ENCODE results near the gene CGREF1. TPM values are rescaled to one million over a fixed set of nuclear protein-coding genes. Genes with fewer than 3 reads are reported as not detected.
"Not testable (repeated sequence)": the region's sequence is repeated elsewhere in the genome, so short reads cannot be mapped to it uniquely, and the experiment has no call there.

Gene CGREF1
- total RNA-seq, 4 donors from 2014 or later: 2.3 to 22.9 (median 9.7) TPM

DNA sequence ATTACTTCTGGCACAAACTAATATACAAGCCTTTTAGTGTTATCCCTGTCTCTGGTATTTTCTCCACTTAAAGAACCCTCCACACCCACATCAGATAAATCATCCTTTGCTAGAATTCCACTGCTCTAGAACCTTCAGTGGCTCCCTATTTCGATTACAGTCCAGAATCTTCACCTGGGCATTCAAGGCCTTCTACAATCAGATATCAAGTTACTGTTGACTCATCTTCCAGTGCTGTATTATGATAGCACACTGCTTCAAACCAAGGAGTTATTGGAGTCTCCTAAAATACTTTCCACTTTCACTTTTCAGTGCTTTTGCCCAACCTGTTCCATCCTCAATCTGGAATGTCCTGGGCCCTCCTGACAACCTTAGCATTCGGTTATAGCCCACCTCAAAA lies 3.4 kb downstream of the CGREF1 start:
- Histone ChIP-seq H3K4me3 (no peak overlapping the region), H3K4me1 (peaks cover 0 to 7% of the 10 kb centered on the region in 2 donors), H3K27ac (no peak overlapping the region), H3K9me3 (no peaks in the 10 kb centered on the region), H3K27me3 (no peaks in the 10 kb centered on the region), H3K36me3 (no peaks in the 10 kb centered on the region)
- intact Hi-C loops (cut with DNase I; ENCODE audit: low total_unique reads): no loop called here
- TF ChIP-seq CTCF (IDR thresholded peaks at IDR 0.05) (no peak), POLR2A (IDR thresholded peaks at IDR 0.05) (no peak)
- no peak for DNase-seq

DNA sequence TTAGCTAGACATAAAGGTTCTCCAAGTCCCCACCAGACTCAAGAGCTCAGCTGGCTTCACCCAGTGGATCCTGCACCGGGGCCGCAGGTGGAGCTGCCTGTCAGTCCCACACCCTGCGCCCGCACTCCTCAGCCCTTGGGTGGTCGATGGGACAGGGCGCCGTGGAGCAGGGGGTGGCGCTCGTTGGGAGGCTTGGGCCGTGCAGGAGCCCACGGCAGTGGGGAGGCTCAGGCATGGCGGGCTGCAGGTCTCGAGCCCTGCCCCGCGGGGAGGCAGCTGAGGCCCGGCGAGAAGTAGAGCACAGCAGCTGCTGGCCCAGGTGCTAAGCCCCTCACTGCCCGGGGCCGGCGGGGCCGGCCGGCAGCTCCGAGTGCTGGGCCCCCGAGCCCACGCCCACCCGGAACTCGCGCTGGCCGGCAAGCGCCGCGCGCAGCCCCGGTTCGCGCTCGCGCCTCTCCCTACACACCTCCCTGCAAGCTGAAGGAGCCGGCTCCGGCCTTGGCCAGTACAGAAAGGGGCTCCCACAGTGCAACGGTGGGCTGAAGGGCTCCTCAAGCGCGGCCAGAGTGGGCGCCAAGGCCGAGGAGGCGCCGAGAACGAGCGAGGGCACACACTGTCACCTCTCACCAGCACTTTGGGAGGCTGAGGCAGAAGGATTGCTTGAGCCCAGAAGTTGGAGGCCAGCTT lies 7.4 kb downstream of the CGREF1 start:
- H3K36me3 ChIP-seq; H3K27ac ChIP-seq; H3K4me1 ChIP-seq; intact Hi-C loops (cut with DNase I; ENCODE audit: low total_unique reads); DNase-seq; H3K4me3 ChIP-seq; H3K9me3 ChIP-seq; H3K27me3 ChIP-seq: not testable (repeated sequence)

- H3K27me3 ChIP-seq; intact Hi-C loops (cut with DNase I; ENCODE audit: low total_unique reads); H3K4me3 ChIP-seq; H3K4me1 ChIP-seq; H3K9me3 ChIP-seq; H3K27ac ChIP-seq; H3K36me3 ChIP-seq; DNase-seq: not testable (repeated sequence)
These were observed 8.2 kb downstream of the CGREF1 start for GRCh38 chr2:27110603-27111352.

GRCh38 chr2:27109083-27109482 lies 9.8 kb downstream of the CGREF1 start:
- Histone ChIP-seq H3K4me3 (no peak overlapping the region), H3K4me1 (no peaks in the 10 kb centered on the region), H3K9me3 (no peaks in the 10 kb centered on the region), H3K27ac (no peak overlapping the region), H3K27me3 (no peaks in the 10 kb centered on the region), H3K36me3 (no peaks in the 10 kb centered on the region)
- DNase-seq: no peak
- TF ChIP-seq POLR2A (IDR thresholded peaks at IDR 0.05): no peak
- no peak for TF ChIP-seq CTCF (IDR thresholded peaks at IDR 0.05)
- intact Hi-C loops (cut with DNase I; ENCODE audit: low total_unique reads): loop anchor here (10.0 kb wide), 1 partner anchor 176 kb away; the partner anchor contains the start of gene TRIM54

DNA sequence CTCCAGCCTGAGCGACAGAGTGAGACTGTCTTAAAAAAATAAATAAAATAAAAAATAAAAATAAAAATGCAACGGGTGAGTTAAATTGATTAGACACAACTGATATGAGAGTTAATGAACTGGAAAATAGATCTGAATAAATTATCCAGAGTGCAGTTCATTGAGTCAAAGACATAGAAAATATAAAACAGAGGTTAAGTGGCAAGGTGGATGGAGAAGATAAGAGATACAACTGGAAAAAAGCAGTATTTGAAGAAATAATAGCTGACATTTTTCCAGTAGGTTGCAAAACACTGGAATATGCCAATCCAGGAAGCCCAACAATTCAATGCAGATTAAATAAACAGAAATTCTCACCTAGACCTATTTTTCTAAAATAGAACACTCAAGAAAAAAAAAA lies 10.7 kb downstream of the CGREF1 start:
- H3K9me3 ChIP-seq: no peaks in the 10 kb centered on the region

More for the DNA sequence above, 10.7 kb downstream of the CGREF1 start:
- Histone ChIP-seq H3K27me3 (no peaks in the 10 kb centered on the region), H3K27ac (no peak overlapping the region), H3K4me1 (no peaks in the 10 kb centered on the region), H3K4me3 (no peak overlapping the region), H3K36me3 (no peaks in the 10 kb centered on the region)
- no peak for DNase-seq
- TF ChIP-seq POLR2A (IDR thresholded peaks at IDR 0.05): no peak
- TF ChIP-seq CTCF (IDR thresholded peaks at IDR 0.05): no peak
- intact Hi-C loops (cut with DNase I; ENCODE audit: low total_unique reads): loop anchor here (10.0 kb wide), 1 partner anchor 177 kb away; the partner anchor contains the start of gene TRIM54

Data from uterus (tissue), 4 donors.